IgD-negative memory B cell (primary cell): ENCODE results near the gene FGF12. TPM values are rescaled to one million over a fixed set of nuclear protein-coding genes. Genes with fewer than 3 reads are reported as not detected.

Experiments
- H3K27ac Mint-ChIP-seq, 3 donors: one replicate each; pipeline ENCODE4 v1.8.0; 2020 to 2022; ENCODE audit warnings: mild to moderate bottlenecking in 3 of 3, mixed read lengths in 3 of 3, moderate library complexity in 1 of 3
- H3K27me3 Mint-ChIP-seq: one replicate; pipeline ENCODE4 v1.8.0; 2021; ENCODE audit warnings: mixed read lengths
- H3K36me3 Mint-ChIP-seq: one replicate; pipeline ENCODE4 v1.8.0; 2020; ENCODE audit warnings: mild to moderate bottlenecking, mixed read lengths
- H3K4me1 Mint-ChIP-seq, 3 donors: one replicate each; pipeline ENCODE4 v1.8.0; 2020 to 2022; ENCODE audit warnings: mixed read lengths in 3 of 3, mild to moderate bottlenecking in 1 of 3
- H3K4me3 Mint-ChIP-seq, 4 donors: one replicate each; pipeline ENCODE4 v1.8.0; 2020 to 2022; ENCODE audit warnings: mild to moderate bottlenecking in 4 of 4, mixed read lengths in 4 of 4, moderate library complexity in 3 of 4
- H3K9me3 Mint-ChIP-seq, 3 donors: one replicate each; pipeline ENCODE4 v1.8.0; 2020 to 2021; ENCODE audit warnings: mixed read lengths in 3 of 3, mild to moderate bottlenecking in 1 of 3
- polyA plus RNA-seq: library from polyadenylated mRNA; unstranded; fragments of 300-500 nt; fragmentation: Illumina TruSeq; gene quantifications from one replicate; pipeline ENCODE4 v1.2.3, GENCODE V29; 2021

FGF12 gene
- polyA plus RNA-seq, 1 donor from 2014 or later, result 0.38 TPM

GRCh38 chr3:192169332-192169915 is 557.9 kb downstream of the FGF12 start:
- H3K27ac Mint-ChIP-seq, result peak overlapping the region in 1 of 3 donors; percentile 26
- H3K4me3 Mint-ChIP-seq, result no peak overlapping the region
- peaks cover 4% of the 10 kb centered on the region for H3K27me3 Mint-ChIP-seq
- no peaks in the 10 kb centered on the region for H3K9me3 Mint-ChIP-seq
- no peaks in the 10 kb centered on the region for H3K36me3 Mint-ChIP-seq
- peaks cover 0 to 1% (median 0%) of the 10 kb centered on the region in 3 donors for H3K4me1 Mint-ChIP-seq

DNA sequence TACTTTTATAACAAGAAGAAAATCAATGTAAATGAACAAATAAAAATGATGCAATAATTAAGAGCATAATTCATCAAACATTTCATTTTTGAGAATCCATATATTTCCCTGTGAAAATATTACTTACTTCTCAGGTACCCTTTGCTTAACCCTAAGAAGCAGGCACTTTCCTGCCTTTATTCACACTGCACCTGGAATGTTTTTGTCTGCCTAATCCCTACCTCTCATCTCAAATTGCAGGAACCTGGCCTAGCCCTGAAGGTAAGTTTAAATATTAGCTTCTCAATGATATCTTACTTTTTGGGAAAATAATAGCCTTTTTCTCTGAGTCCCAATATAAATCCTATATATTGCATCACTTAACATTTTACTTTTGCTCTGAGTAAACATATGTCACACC is 559.1 kb downstream of the FGF12 start:
- H3K27me3 Mint-ChIP-seq, result peaks cover 7% of the 10 kb centered on the region
- no peaks in the 10 kb centered on the region for H3K9me3 Mint-ChIP-seq
- no peaks in the 10 kb centered on the region for H3K36me3 Mint-ChIP-seq
- H3K27ac Mint-ChIP-seq, result no peak overlapping the region
- no peak overlapping the region for H3K4me3 Mint-ChIP-seq
- peaks cover 0 to 1% (median 0%) of the 10 kb centered on the region in 3 donors for H3K4me1 Mint-ChIP-seq

- Mint-ChIP-seq H3K4me1 (peaks cover 0 to 1% (median 0%) of the 10 kb centered on the region in 3 donors), H3K27ac (no peak overlapping the region), H3K4me3 (no peak overlapping the region), H3K27me3 (peaks cover 10% of the 10 kb centered on the region), H3K9me3 (no peaks in the 10 kb centered on the region), H3K36me3 (no peaks in the 10 kb centered on the region)
Observed at GRCh38 chr3:192165552-192165951, 561.8 kb downstream of the FGF12 start.

- Mint-ChIP-seq H3K27ac (no peak overlapping the region), H3K4me1 (peaks cover 0 to 3% (median 2%) of the 10 kb centered on the region in 3 donors), H3K9me3 (no peaks in the 10 kb centered on the region), H3K4me3 (no peak overlapping the region), H3K27me3 (peaks cover 13% of the 10 kb centered on the region), H3K36me3 (peaks cover 2% of the 10 kb centered on the region)
Observed at GRCh38 chr3:192161661-192162060, 565.7 kb downstream of the FGF12 start.

GRCh38 chr3:192156382-192156781 is 571.0 kb downstream of the FGF12 start:
- peaks cover 2% of the 10 kb centered on the region for H3K36me3 Mint-ChIP-seq
- no peak overlapping the region for H3K27ac Mint-ChIP-seq
- no peaks in the 10 kb centered on the region for H3K9me3 Mint-ChIP-seq
- peaks cover 9% of the 10 kb centered on the region for H3K27me3 Mint-ChIP-seq
- peaks cover 0 to 10% (median 5%) of the 10 kb centered on the region in 3 donors for H3K4me1 Mint-ChIP-seq
- H3K4me3 Mint-ChIP-seq, result peak overlapping the region in 1 of 4 donors; percentile 63

GRCh38 chr3:192155194-192155593 is 572.1 kb downstream of the FGF12 start:
- Mint-ChIP-seq H3K36me3 (peaks cover 2% of the 10 kb centered on the region), H3K4me1 (peaks cover 0 to 10% (median 5%) of the 10 kb centered on the region in 3 donors), H3K9me3 (no peaks in the 10 kb centered on the region), H3K27ac (peak overlapping the region in 1 of 3 donors; percentile 35), H3K27me3 (peaks cover 6% of the 10 kb centered on the region), H3K4me3 (peak overlapping the region; percentile 63 to 94 (median 74))

DNA sequence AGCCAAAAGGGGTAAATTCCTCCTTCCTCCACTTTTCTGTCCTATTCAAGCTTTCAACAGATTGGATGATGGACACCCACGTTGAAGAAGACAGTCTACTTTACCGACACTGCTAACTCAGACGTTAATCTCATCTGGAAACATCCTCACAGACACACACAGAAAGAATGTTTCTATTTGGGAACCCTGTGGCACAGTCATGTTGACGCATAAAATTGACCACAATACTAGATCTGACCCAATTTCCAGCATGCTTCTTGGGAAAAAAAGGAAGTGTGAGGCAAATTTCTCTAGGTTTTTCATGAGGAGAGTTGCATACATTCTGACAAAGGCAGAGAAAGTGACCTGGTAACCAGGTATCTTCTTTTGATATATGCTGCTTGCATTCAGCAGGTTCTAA is 594.1 kb downstream of the FGF12 start:
- Mint-ChIP-seq H3K36me3 (peaks cover 3% of the 10 kb centered on the region), H3K27me3 (peaks cover 4% of the 10 kb centered on the region), H3K4me3 (no peak overlapping the region), H3K9me3 (peaks cover 3 to 11% (median 7%) of the 10 kb centered on the region in 3 donors), H3K27ac (peak overlapping the region in 1 of 3 donors; percentile 44), H3K4me1 (peaks cover 8 to 9% (median 8%) of the 10 kb centered on the region in 3 donors)

- Mint-ChIP-seq H3K4me3 (peak overlapping the region in 1 of 4 donors; percentile 66), H3K36me3 (peaks cover 3% of the 10 kb centered on the region), H3K4me1 (peaks cover 7 to 9% (median 8%) of the 10 kb centered on the region in 3 donors), H3K9me3 (peaks cover 3 to 7% (median 5%) of the 10 kb centered on the region in 3 donors), H3K27me3 (peaks cover 4% of the 10 kb centered on the region), H3K27ac (no peak overlapping the region)
Observed at GRCh38 chr3:192130534-192131132, 596.7 kb downstream of the FGF12 start.

- peaks cover 4% of the 10 kb centered on the region for H3K27me3 Mint-ChIP-seq
Observed at GRCh38 chr3:192129586-192129985, 597.8 kb downstream of the FGF12 start.

GRCh38 chr3:192128922-192129321 is 598.4 kb downstream of the FGF12 start:
- peaks cover 3% of the 10 kb centered on the region for H3K36me3 Mint-ChIP-seq
- H3K27me3 Mint-ChIP-seq, result peaks cover 4% of the 10 kb centered on the region
- no peak overlapping the region for H3K4me3 Mint-ChIP-seq
- H3K9me3 Mint-ChIP-seq, result peaks cover 3 to 7% (median 5%) of the 10 kb centered on the region in 3 donors
- H3K4me1 Mint-ChIP-seq, result peaks cover 7 to 18% (median 9%) of the 10 kb centered on the region in 3 donors
- H3K27ac Mint-ChIP-seq, result no peak overlapping the region

More at GRCh38 chr3:192129586-192129985, 597.8 kb downstream of the FGF12 start:
- Mint-ChIP-seq H3K9me3 (peaks cover 3 to 7% (median 5%) of the 10 kb centered on the region in 3 donors), H3K4me1 (peaks cover 7 to 14% (median 9%) of the 10 kb centered on the region in 3 donors), H3K4me3 (no peak overlapping the region), H3K36me3 (peaks cover 3% of the 10 kb centered on the region), H3K27ac (no peak overlapping the region)

DNA sequence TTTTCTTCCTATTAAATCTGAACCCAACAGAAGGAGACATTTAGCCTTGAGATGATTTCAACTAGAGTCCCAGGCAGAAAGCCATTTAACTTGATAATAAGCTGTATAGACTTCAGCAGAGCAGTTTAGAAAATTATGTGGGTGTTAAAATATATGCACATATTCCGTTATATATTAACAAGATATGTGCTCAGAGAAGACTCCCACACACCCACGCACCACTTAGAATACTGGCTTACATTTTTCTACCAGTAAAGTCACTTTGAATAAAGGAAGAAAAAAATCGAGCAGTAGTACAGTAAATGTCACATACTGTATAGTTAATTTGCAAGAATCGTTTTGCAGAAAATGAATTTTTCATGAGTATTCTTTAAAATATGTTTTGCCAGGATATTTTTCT is 599.3 kb downstream of the FGF12 start:
- H3K9me3 Mint-ChIP-seq, result peaks cover 3 to 7% (median 5%) of the 10 kb centered on the region in 3 donors
- H3K27ac Mint-ChIP-seq, result no peak overlapping the region
- peaks cover 7% of the 10 kb centered on the region for H3K27me3 Mint-ChIP-seq
- peaks cover 3% of the 10 kb centered on the region for H3K36me3 Mint-ChIP-seq
- peaks cover 13 to 27% (median 15%) of the 10 kb centered on the region in 3 donors for H3K4me1 Mint-ChIP-seq
- H3K4me3 Mint-ChIP-seq, result no peak overlapping the region

DNA sequence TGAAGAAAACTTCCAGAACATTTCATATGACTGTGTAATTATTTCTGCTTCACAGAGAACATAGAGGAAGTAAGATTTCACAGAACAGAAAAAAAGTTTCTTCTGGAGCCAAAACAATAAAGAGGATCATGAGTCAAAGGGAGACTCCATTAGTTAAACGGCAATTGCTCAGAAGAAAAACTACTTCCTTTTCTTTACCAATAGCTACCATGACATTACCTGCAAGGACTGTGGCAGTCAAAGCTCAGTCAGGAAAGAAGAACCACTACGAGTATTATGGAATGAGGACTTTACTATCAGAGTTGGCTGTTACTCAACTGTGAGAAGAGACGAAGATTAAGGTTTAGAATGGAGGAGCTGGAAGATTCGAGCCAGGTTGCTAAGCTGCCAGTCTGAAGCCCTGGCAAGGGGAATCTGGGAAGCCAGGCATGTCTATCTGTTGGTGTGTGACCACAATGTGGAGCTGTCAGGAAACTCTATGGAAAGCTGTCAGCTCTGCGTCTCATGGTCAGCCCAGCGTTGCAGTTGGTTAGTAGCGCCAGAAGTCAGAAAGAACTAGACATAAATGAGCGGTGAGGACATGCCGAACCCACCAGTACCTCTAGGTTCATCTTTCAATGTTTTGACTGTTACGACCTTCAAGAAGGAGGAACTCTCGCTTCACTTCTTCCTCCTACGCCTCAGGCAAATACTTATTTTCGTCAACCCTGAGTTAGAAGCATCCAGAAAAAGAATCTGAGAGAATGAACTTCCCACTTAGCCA is 604.3 kb downstream of the FGF12 start:
- Mint-ChIP-seq H3K27me3 (peaks cover 5% of the 10 kb centered on the region), H3K4me1 (peaks cover 10 to 23% (median 10%) of the 10 kb centered on the region in 3 donors), H3K9me3 (peaks cover 0 to 2% (median 0%) of the 10 kb centered on the region in 3 donors), H3K4me3 (peak overlapping the region; percentile 33 to 91 (median 84)), H3K36me3 (no peaks in the 10 kb centered on the region), H3K27ac (peak overlapping the region in 2 of 3 donors; percentile 28 to 65)

GRCh38 chr3:192121923-192122322 is 605.4 kb downstream of the FGF12 start:
- H3K4me1 Mint-ChIP-seq, result peaks cover 10 to 23% (median 10%) of the 10 kb centered on the region in 3 donors
- H3K4me3 Mint-ChIP-seq, result no peak overlapping the region
- no peak overlapping the region for H3K27ac Mint-ChIP-seq
- H3K9me3 Mint-ChIP-seq, result peaks cover 0 to 2% (median 0%) of the 10 kb centered on the region in 3 donors
- H3K27me3 Mint-ChIP-seq, result peaks cover 5% of the 10 kb centered on the region
- no peaks in the 10 kb centered on the region for H3K36me3 Mint-ChIP-seq

- Mint-ChIP-seq H3K27me3 (no peaks in the 10 kb centered on the region), H3K4me1 (no peaks in the 10 kb centered on the region), H3K4me3 (no peak overlapping the region), H3K27ac (peak overlapping the region in 1 of 3 donors; percentile 48), H3K36me3 (no peaks in the 10 kb centered on the region), H3K9me3 (no peaks in the 10 kb centered on the region)
Observed at GRCh38 chr3:192108820-192109219, 618.5 kb downstream of the FGF12 start.

DNA sequence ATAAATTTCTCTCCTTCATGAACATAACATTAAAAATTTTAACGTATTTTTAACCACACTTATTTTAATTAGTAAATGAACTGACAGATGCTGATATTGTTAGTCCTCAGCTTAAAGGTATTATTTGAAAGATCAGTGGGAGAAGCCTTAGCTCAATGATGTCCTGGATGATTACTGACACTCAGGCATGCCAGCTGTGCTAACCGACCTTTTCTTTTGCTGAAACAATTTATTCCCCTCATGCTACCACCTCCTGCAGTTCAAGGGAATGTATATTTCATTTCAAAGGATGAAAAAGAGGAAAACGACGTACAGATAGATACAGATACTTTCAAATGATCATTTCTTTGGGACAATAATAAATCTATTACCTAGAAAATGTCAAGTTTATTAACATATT is 620.8 kb downstream of the FGF12 start:
- Mint-ChIP-seq H3K27me3 (no peaks in the 10 kb centered on the region), H3K4me3 (no peak overlapping the region), H3K9me3 (no peaks in the 10 kb centered on the region), H3K4me1 (no peaks in the 10 kb centered on the region), H3K27ac (no peak overlapping the region), H3K36me3 (no peaks in the 10 kb centered on the region)
